Endothelial cell of umbilical vein (primary cell): Measurements from ENCODE around the gene PSMB2.

Experiments
- EZH2 ChIP-seq: IDR thresholded peaks from 2 replicates; pipeline ENCODE4 v1.6.1; 2012; ENCODE audit warnings: borderline replicate concordance, low read depth, mild to moderate bottlenecking, moderate library complexity, low read length, inconsistent platforms; ENCODE audit not compliant: severe bottlenecking
- GATA2 ChIP-seq: IDR thresholded peaks from 2 replicates; pipeline ENCODE4 v1.7.0; 2011; ENCODE audit warnings: low read depth, mild to moderate bottlenecking, moderate library complexity, mixed read lengths, low read length; ENCODE audit not compliant: insufficient read length, insufficient read depth
- POLR2A ChIP-seq: IDR thresholded peaks from 2 replicates; pipeline ENCODE4 v1.6.1; 2012; ENCODE audit warnings: low read depth, mild to moderate bottlenecking, control low read depth, low read length
- POLR2AphosphoS5 ChIP-seq: IDR thresholded peaks from 2 replicates; pipeline ENCODE4 v1.6.1; 2012; ENCODE audit warnings: low read depth, mild to moderate bottlenecking, control low read depth, low read length, moderate library complexity; ENCODE audit not compliant: insufficient read depth
- TF ChIP-seq, protein P1 (sequence below), 2 donors: IDR thresholded peaks; 1 replicate in 1 of 2; 2 replicates in 1 of 2; pipeline ENCODE4 v1.5.1; 2011; ENCODE audit warnings: low read length in 2 of 2, mild to moderate bottlenecking in 2 of 2, moderate library complexity in 2 of 2, control low read depth in 1 of 2, inconsistent platforms in 1 of 2, low read depth in 1 of 2; ENCODE audit not compliant: insufficient read depth in 1 of 2; ENCODE audit errors: extremely low read depth in 1 of 2
- TF ChIP-seq, protein P2 (sequence below): IDR thresholded peaks from 2 replicates; pipeline ENCODE4 v1.6.1; 2011; ENCODE audit not compliant: insufficient read depth, insufficient read length

DNA sequence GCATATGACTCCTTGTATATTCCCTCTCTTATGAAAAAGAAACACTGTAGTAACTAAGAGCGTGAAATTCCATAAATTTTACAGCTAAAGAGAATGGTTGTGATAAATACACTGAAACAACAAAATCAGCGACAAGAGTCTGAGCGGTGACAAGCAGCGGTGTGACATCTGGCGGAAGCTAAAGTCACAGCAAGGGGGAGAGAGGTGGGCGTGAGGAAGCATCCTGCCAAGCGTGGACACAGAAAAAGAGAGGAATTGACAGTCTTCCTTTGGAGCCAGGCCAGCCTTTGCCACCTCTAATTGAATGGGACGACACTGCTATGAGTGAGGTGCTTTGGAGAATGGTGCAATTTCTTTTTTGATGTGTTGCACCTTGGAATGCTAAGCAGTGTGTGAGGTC is 25.9 kb downstream of the PSMB2 start:
- TF ChIP-seq, protein P1, sequence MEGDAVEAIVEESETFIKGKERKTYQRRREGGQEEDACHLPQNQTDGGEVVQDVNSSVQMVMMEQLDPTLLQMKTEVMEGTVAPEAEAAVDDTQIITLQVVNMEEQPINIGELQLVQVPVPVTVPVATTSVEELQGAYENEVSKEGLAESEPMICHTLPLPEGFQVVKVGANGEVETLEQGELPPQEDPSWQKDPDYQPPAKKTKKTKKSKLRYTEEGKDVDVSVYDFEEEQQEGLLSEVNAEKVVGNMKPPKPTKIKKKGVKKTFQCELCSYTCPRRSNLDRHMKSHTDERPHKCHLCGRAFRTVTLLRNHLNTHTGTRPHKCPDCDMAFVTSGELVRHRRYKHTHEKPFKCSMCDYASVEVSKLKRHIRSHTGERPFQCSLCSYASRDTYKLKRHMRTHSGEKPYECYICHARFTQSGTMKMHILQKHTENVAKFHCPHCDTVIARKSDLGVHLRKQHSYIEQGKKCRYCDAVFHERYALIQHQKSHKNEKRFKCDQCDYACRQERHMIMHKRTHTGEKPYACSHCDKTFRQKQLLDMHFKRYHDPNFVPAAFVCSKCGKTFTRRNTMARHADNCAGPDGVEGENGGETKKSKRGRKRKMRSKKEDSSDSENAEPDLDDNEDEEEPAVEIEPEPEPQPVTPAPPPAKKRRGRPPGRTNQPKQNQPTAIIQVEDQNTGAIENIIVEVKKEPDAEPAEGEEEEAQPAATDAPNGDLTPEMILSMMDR (IDR thresholded peaks at IDR 0.05; ENCODE audit: extremely low read depth in 1 of 2, insufficient read depth in 1 of 2, low read depth in 1 of 2, low read length in 2 of 2), result no peak
- TF ChIP-seq POLR2AphosphoS5 (no peak), POLR2A (no peak), GATA2 (no peak), EZH2 (no peak)
- TF ChIP-seq, protein P2, sequence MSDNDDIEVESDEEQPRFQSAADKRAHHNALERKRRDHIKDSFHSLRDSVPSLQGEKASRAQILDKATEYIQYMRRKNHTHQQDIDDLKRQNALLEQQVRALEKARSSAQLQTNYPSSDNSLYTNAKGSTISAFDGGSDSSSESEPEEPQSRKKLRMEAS, result no peak
